SW480 (cell line): ENCODE measurements around the gene MVB12B.

ENCODE experiments used
- DNase-seq: peaks from one replicate; pipeline ENCODE4 v3.0.0-alpha.2; 2016; ENCODE audit warnings: low spot score

MVB12B gene

DNA sequence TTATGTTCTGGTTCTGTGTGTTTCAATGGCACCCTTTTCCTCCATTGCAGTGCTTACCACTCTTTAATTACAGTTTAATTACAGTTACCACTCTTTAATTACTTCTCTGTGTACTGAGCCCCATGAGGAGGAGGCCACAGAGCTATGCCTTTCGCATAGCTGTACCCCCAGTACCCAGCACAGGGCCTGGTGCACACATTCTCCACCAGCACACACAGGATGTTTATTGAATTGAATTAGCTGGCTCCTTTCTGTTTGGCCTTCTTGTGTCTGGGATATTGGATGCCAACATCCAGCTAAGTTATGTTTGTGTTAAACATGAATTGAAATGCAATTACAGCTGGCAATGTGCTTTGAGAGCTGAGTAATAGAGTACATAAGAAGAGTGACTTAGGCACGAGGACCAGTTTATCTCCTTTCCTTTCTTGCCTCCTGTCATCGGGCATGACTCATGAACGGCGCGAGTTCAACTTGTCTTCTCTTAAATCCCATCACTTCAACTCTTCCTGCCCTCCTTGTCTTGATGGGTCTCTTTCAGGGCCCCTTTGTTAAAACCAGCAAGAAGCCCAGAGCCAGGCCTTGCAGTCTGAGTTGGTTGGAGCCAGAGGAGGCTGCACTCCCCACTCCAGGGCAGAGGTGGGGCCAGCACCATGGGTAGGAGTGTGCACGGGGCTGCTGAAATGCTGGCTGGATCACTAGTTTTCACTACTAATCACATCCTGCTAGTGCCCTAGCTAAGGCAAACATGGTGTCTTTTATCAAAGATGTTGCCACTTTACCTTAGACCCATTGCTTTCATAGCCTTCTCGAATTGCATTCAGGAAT lies 37.4 kb downstream of the MVB12B start:
- no peak for DNase-seq

GRCh38 chr9:126365780-126366179 lies 39.2 kb downstream of the MVB12B start:
- DNase-seq, result no peak

DNA sequence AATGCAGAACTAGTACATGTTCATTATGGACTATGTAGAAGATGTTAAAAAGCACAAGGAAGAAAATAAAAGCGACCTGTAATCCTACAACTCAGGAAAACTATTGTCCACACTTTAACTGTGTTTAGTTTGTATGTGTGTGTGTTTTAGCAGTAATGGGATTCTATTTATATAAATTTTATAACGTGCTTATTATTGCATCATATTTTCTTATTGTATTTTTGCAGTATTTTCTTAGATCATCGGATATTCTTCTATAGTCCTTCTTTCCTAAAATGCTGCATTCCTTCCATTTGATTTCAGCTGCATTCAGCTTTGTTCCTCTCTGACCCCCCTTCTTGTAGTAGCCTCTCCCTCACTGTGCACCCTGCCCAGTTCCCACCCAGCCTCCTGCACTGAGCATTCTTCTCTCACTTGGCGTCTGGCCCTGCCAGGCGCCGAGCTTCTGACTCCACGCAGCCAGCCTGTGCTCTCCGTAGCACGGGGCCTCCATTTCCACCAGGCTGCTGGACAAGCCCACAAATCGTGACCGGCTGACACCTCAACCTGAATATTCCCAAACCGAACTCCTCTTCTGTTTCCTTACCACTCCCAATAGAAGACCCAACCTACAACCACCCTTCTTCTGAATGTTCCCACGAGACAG lies 39.9 kb downstream of the MVB12B start:
- DNase-seq, result no peak

- no peak for DNase-seq
Observed at GRCh38 chr9:126367139-126367538, 40.5 kb downstream of the MVB12B start.

DNA sequence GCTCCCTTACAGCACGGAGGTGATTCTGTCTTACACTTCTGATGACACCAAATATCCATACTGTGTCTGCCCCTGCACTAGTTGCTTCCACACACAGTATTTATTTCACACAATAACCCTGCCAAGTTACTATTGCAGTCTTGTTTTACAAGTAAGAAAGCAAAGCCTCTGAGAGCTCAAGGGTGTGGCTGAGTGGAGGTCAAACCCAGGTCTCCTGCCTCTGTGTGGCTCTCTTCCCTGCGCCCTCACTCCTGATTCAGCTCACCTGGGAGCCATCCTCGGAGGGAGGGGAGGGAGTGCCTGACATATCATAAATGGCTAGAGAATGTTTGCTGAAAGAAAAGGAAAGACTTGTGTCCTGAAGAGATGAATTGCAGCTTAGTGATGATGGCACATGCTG lies 41.0 kb downstream of the MVB12B start:
- DNase-seq, result no peak

GRCh38 chr9:126368020-126368419 lies 41.4 kb downstream of the MVB12B start:
- DNase-seq, result no peak

DNA sequence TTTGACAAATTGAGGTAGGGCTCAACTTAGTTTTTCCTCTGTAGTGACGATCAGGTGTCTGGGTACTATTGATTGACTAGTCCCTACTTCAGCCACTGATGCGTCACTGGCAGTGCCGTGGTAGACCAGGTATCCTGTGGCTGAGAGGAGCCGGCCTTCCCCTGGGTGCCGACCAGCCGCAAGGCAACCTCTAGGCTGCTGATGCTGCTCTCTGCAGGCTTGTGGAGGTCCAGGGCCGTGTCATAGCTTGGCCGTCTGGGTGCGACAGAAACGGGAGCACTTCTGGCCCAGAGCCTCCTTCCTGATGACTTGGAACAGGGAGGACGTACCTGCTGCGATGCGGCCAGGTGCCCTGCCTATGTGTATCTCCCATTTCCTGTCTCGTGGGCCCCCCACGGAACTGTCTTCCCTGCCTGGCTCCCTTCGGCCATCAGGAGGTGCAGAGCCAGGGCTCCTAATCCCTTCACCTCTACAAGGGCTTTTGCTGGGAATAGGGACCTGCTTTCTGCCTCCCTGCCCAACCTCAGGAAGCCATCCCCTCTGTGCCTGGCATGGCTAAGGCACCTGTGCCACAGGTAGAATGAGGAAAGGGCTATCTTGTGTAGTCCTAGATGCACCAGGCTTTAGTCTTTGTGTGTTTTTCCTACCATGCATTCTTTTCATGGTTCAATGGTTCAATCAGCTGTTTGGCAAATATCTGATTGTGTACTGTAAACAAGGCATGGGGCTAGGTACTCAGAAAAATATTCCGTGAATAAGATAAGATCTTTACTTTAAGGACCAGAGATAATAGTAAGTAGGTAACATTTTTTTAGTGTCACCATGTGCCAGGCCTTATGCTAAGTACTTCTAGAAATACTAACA lies 44.6 kb downstream of the MVB12B start:
- DNase-seq, result no peak

DNA sequence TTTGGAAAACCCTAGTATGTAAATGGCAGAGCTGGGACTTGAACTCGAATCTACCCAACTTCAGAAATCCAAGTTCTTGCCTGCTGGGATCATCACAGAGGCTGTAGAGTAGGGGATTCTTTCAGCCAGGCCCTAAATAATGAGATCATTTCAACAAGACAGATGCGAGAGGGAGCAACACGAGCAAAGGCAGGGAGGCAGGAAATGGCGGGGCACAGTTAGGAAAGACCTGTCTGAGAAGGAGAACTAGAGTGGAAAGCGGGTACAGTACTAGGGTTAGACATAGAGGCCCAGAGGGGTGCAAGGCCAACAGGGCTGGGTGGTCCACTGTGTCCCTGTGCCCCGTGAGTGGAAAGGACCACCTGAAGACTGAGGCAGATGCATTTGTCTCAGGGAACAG lies 46.1 kb downstream of the MVB12B start:
- no peak for DNase-seq

DNA sequence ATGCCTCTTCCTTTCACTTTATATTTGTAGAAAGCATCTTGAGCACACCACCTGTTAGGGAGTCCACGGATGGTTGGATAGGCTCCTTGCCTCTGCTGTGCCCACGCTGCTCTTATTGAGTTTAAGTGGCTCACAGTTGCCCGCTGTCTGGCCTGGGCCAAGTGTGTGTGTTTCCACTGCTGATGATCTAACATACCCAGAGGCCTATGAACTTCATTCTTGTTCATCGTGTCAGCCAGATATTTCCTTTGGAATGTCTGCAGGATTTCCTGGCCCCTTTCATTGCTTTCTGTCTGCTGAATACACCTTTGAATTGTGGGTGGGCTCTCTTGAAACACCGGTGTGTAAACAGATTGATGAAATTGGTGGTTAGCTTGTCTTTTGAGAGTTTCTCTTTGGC lies 46.6 kb downstream of the MVB12B start:
- DNase-seq, result no peak

- DNase-seq, result no peak
Observed at GRCh38 chr9:126374366-126374781, 47.7 kb downstream of the MVB12B start.

GRCh38 chr9:126375386-126375785 lies 48.8 kb downstream of the MVB12B start:
- DNase-seq, result peak; percentile 53

- DNase-seq, result peak; percentile 77
Observed at GRCh38 chr9:126376311-126377175, 49.9 kb downstream of the MVB12B start.

- no peak for DNase-seq
Observed at GRCh38 chr9:126377176-126377509, 50.5 kb downstream of the MVB12B start.

DNA sequence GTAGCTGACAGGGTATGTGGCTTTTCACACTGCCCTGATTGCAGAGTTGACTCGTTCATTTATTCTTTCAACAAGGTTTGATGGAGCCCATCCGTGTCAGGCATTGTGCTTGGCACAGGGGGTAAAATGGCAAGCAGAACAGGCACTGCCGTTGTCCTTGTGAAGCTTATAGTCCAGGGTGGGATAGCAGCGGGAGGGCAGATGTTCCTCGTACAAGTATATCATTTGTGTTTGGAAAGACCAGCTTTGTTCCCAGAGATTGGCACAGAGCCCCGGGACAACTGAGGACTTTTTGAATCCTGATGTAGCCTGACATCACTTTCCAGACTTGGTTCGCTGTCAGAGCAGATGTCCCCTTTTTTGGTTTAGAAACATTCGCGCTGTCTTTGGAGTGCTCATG lies 50.9 kb downstream of the MVB12B start:
- no peak for DNase-seq

DNA sequence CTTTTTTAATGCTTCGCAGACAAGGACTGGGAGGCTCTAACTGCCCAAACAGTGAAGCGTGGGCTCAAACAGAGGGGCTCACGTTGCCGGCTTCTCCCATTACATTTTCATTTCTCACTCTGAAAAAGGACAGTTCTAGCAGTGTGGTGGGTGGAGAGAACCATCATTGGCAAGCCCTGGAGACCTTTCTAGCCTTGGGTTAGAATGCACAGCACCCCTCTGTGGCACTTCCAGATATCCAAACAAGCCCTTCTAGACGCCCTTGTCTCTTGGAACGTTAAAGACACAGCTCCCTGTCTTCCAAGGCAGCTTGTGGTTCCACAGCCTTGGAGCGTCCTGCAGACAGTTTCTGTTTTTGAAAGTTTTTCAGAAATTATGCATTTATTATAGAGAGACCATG lies 52.1 kb downstream of the MVB12B start:
- no peak for DNase-seq

- no peak for DNase-seq
Observed at GRCh38 chr9:126379661-126380360, 53.2 kb downstream of the MVB12B start.

DNA sequence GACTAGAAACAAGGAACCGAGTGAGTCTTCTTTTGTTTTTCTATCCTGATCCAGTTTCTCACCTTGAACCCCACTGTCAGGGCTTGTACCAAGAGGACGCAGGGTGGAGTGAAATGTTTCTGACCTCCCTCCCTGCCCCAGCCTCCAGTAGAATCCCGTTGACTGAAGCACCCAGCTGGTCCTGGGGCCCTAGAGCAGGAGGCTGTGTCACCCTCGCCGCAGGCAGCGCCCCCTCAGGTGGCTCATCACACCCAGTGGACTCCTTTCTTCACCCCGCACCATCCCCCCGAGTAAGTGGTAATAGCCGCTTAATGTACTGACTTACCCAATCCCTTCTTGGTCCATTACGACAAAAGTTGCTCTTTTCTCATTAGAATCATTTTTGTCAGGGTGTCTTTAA lies 53.8 kb downstream of the MVB12B start:
- DNase-seq, result no peak

- no peak for DNase-seq
Observed at GRCh38 chr9:126381195-126381594, 54.6 kb downstream of the MVB12B start.

GRCh38 chr9:126383406-126384046 lies 56.9 kb downstream of the MVB12B start:
- DNase-seq, result no peak

DNA sequence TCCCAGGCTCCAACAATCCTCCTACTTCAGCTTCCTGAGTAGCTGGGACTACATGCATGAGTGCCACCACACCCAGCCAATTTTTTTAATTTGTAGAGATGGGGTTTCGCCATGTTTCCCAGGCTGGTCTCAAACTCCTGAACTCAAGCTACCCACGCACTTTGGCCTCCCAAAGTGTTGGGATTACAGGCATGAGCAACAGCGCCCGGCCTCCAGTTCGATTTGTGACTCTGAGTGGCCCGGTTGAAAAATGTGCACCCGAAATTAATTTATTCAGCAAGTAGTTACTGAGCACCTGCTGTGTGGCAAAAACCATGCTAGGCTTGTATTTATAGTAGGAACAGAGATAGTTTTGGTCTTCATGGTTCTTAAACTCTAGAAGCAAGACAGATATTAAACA lies 58.3 kb downstream of the MVB12B start:
- no peak for DNase-seq

- DNase-seq, result peak; percentile 48
Observed at GRCh38 chr9:126386088-126386487, 59.5 kb downstream of the MVB12B start.
